Fibroblast of lung (primary cell): ENCODE measurements around the gene ZP1. TPM values are rescaled to one million over a fixed set of nuclear protein-coding genes. Genes with fewer than 3 reads are reported as not detected.
A peak's percentile ranks its signal among the peaks of the same experiment; 100 is the strongest.

ENCODE experiments used
- DNase-seq, 2 donors: peaks; one replicate each; pipeline versions ENCODE4 v3.0.0 to v3.0.0-alpha.2; 2010; ENCODE audit warnings: low read depth in 2 of 2
- H2AFZ ChIP-seq: 2 replicates; pipeline ENCODE4 v1.5.1; 2012; ENCODE audit warnings: low read length, control low read depth, inconsistent platforms
- H3K27ac ChIP-seq: 2 replicates; pipeline ENCODE4 v1.5.1; 2011; ENCODE audit warnings: low read length, control low read depth; ENCODE audit not compliant: insufficient read depth
- H3K27me3 ChIP-seq: 2 replicates; pipeline ENCODE4 v1.5.1; 2011; ENCODE audit warnings: mild to moderate bottlenecking, low read length; ENCODE audit not compliant: control insufficient read depth, insufficient read depth
- H3K36me3 ChIP-seq: 2 replicates; pipeline ENCODE4 v1.5.1; 2011; ENCODE audit warnings: low read length; ENCODE audit not compliant: control insufficient read depth, insufficient read depth
- H3K4me1 ChIP-seq: 2 replicates; pipeline ENCODE4 v1.5.1; 2011; ENCODE audit warnings: low read length; ENCODE audit not compliant: control insufficient read depth, insufficient read depth; ENCODE audit errors: extremely low read depth
- H3K4me2 ChIP-seq: 2 replicates; pipeline ENCODE4 v1.5.1; 2011; ENCODE audit warnings: low read length, control low read depth; ENCODE audit not compliant: insufficient read depth; ENCODE audit errors: extremely low read depth
- H3K4me3 ChIP-seq, 4 experiments: fragments of 200-600 bp in 1 of 4; sonication (generic) in 1 of 4; replicated peaks in 1 of 4; 2 replicates each; pipeline ENCODE4 v1.5.1; 2011 to 2016; ENCODE audit warnings: low read length in 4 of 4, low read depth in 3 of 4, mild to moderate bottlenecking in 3 of 4, control low read depth in 2 of 4, inconsistent platforms in 1 of 4, mixed read lengths in 1 of 4; ENCODE audit not compliant: insufficient read depth in 1 of 4; ENCODE audit errors: control extremely low read depth in 1 of 4
- H3K79me2 ChIP-seq: 2 replicates; pipeline ENCODE4 v1.5.1; 2012; ENCODE audit warnings: mild to moderate bottlenecking, low read length, inconsistent platforms; ENCODE audit not compliant: control insufficient read depth, insufficient read depth
- H3K9ac ChIP-seq: 2 replicates; pipeline ENCODE4 v1.5.1; 2011; ENCODE audit warnings: mild to moderate bottlenecking, low read length, control low read depth; ENCODE audit not compliant: insufficient read depth
- H3K9me3 ChIP-seq: 2 replicates; pipeline ENCODE4 v1.5.1; 2012; ENCODE audit warnings: low read depth, low read length; ENCODE audit not compliant: control insufficient read depth, insufficient read depth
- H4K20me1 ChIP-seq: 2 replicates; pipeline ENCODE4 v1.5.1; 2011; ENCODE audit warnings: low read length; ENCODE audit not compliant: control insufficient read depth, insufficient read depth; ENCODE audit errors: extremely low read depth
- EZH2 ChIP-seq: IDR thresholded peaks from 2 replicates; pipeline ENCODE4 v1.5.1; 2012; ENCODE audit warnings: low read length, control low read depth, mild to moderate bottlenecking; ENCODE audit errors: missing control alignments
- polyA plus RNA-seq, 2 donors: library from polyadenylated mRNA; depleted of rRNA in 1 of 2; stranded (reverse) in 1 of 2; unstranded in 1 of 2; fragments of >200 nt; gene quantifications; 2 replicates each; pipeline ENCODE4 v1.2.1, GENCODE V29; 2011 to 2012; ENCODE audit warnings: missing spikeins in 1 of 2
- total RNA-seq: library from RNA; depleted of rRNA; stranded (reverse); fragments of >200 nt; gene quantifications from 2 replicates; pipeline ENCODE4 v1.2.1, GENCODE V29; 2014
- TF ChIP-seq, protein P1 (sequence below), 2 donors: IDR thresholded peaks in 1 of 2; conservative IDR thresholded peaks in 1 of 2; 1 replicate in 1 of 2; 2 replicates in 1 of 2; pipeline ENCODE4 v1.5.1; 2011 to 2012; ENCODE audit warnings: low read length in 2 of 2, control low read depth in 1 of 2, inconsistent platforms in 1 of 2, low read depth in 1 of 2, mild to moderate bottlenecking in 1 of 2

Gene ZP1
- total and polyA plus RNA-seq, 2 donors (not counting 1 experiment from before 2014, with no cell fraction given) = 0.62 TPM; not detected in 1

DNA sequence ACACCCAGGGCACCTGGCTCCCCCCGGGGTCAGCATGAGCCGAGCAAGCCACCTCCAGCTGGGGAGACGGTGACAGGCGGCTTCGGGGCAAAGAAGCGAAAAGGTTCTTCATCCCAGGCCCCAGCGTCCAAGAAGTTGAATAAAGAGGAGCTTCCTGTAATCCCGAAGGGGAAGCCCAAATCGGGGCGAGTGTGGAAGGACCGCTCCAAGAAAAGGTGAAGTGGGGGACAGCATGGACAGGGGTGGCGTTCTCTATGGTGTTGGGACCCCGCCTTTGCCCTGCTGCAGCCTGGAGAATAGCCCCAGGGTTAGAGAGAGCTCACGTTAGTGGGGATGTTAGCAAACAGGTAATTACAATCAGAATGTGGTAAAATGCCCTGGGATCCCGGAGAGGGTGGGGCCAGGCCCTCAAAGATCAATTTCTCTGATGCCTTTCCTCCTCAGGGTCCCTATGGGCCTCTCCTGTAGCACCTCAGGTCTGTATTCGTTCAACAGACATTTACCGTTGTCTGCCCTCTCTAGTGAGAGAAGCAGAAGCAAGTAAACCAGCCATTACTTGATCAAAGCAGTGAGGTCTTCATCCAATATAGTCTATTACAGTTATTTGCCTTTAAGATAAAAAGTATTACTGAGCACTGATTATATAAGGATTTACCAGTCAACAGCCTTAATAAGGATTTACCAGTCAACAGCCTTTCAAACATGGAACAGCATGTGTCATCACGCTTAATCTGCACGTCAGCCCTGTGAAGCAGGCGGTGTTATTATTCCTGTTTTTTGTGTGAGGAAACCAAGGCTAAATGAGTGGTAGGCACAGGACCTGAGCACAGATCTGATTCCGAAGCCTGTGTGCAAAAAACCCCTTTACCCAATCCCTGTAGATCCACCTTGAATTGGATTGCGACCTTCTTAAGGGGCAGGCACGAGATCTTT is 24.4 kb upstream of the ZP1 start:
- DNase-seq = no peak
- no peaks in the 10 kb centered on the region for H3K27me3 ChIP-seq
- peak overlapping the region; percentile 87 for H3K4me2 ChIP-seq
- peak overlapping the region; percentile 72 to 96 (median 82) for H3K4me3 ChIP-seq
- H3K4me1 ChIP-seq = peaks cover 18% of the 10 kb centered on the region
- H3K79me2 ChIP-seq = peaks cover 40% of the 10 kb centered on the region
- H3K9ac ChIP-seq = peak overlapping the region; percentile 83
- H2AFZ ChIP-seq = no peak overlapping the region
- H3K9me3 ChIP-seq = no peaks in the 10 kb centered on the region
- H3K27ac ChIP-seq = peak overlapping the region; percentile 83
- TF ChIP-seq EZH2 = no peak
- no peaks in the 10 kb centered on the region for H3K36me3 ChIP-seq
- no peaks in the 10 kb centered on the region for H4K20me1 ChIP-seq

DNA sequence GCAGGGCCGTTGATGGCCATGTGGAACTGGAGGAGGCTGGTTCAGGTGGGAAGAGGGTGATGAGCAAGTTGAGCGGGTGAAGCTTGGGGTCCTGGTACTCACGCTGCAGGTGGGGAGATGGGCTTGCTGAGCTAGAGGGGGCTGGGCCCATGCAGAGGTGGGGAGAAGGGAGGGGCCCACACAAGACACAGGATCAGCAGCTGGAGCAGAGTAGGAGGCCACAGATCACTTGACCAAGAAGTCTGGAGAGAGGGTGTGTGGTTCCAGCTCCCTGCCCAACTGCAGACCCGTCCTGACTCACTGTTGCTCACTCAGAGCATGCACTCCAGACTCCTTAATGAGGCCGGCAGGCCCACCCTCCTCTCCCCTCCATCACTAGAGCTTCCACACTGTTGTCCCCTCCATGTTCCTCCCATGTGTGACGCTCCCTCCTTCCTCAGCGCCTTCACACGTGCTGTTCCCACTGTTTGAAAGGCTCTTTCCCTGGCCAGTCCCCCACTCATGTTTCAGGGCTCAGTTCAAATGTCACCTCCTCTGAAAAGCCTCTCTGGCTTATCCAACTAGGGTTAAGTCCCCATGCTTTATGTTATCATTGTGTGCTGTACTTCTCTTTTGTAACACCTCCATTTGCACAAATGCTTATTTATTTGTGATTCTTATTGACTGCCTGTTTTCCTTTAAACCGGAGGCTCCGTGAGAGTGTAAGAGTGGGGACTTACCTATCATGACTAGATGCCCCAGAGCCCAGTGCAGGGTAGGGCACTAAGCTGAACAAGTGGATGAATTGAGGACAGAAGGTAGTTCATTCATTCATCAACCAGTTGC is 23.1 kb upstream of the ZP1 start:
- Histone ChIP-seq H3K4me1 (peaks cover 18% of the 10 kb centered on the region), H3K4me2 (peak overlapping the region; percentile 87), H3K27ac (no peak overlapping the region), H3K36me3 (peaks cover 6% of the 10 kb centered on the region), H3K27me3 (no peaks in the 10 kb centered on the region), H3K9ac (peak overlapping the region; percentile 5), H2AFZ (no peak overlapping the region), H3K9me3 (no peaks in the 10 kb centered on the region), H3K4me3 (peak overlapping the region; percentile 72 to 96 (median 82)), H4K20me1 (no peaks in the 10 kb centered on the region), H3K79me2 (peaks cover 40% of the 10 kb centered on the region)
- TF ChIP-seq, protein P1, sequence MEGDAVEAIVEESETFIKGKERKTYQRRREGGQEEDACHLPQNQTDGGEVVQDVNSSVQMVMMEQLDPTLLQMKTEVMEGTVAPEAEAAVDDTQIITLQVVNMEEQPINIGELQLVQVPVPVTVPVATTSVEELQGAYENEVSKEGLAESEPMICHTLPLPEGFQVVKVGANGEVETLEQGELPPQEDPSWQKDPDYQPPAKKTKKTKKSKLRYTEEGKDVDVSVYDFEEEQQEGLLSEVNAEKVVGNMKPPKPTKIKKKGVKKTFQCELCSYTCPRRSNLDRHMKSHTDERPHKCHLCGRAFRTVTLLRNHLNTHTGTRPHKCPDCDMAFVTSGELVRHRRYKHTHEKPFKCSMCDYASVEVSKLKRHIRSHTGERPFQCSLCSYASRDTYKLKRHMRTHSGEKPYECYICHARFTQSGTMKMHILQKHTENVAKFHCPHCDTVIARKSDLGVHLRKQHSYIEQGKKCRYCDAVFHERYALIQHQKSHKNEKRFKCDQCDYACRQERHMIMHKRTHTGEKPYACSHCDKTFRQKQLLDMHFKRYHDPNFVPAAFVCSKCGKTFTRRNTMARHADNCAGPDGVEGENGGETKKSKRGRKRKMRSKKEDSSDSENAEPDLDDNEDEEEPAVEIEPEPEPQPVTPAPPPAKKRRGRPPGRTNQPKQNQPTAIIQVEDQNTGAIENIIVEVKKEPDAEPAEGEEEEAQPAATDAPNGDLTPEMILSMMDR (conservative IDR thresholded peaks at IDR 0.05 in 1 of 2, IDR thresholded peaks at IDR 0.05 in 1 of 2; ENCODE audit: low read depth in 1 of 2, low read length in 2 of 2) = no peak
- TF ChIP-seq EZH2 = no peak
- DNase-seq = peak; percentile 40 to 42

DNA sequence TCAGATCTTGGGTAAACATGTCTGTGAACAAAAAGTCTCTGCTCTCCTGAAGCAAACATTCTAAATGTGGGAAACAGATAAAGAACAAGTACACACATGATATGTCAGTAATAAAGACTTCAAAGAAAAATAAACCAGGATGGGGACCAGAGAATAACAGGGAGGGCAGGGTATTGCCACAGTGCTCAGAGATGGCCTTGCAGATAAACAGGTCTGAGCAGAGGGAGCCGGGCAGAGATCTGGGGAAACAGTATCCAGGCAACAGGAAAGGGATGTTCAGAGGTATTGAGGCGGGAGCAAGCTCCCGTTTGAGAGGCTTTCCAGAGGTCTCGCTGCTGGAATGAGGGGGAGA is 22.5 kb upstream of the ZP1 start:
- no peak for DNase-seq
- TF ChIP-seq, protein P1 (conservative IDR thresholded peaks at IDR 0.05 in 1 of 2, IDR thresholded peaks at IDR 0.05 in 1 of 2; ENCODE audit: low read depth in 1 of 2, low read length in 2 of 2) = no peak
- TF ChIP-seq EZH2 = no peak
- Histone ChIP-seq H3K27ac (no peak overlapping the region), H3K4me1 (peaks cover 18% of the 10 kb centered on the region), H3K36me3 (peaks cover 6% of the 10 kb centered on the region), H3K9me3 (no peaks in the 10 kb centered on the region), H3K9ac (no peak overlapping the region), H3K4me3 (peak overlapping the region in 3 of 4 experiments; percentile 30 to 96 (median 72)), H3K4me2 (peak overlapping the region; percentile 87), H3K27me3 (no peaks in the 10 kb centered on the region), H3K79me2 (peaks cover 40% of the 10 kb centered on the region), H4K20me1 (no peaks in the 10 kb centered on the region), H2AFZ (no peak overlapping the region)
